IMR-90 (cell line): ENCODE data around the gene TCEAL1.

Experiments
- BHLHE40 ChIP-seq: fragments of 150-350 bp; IDR thresholded peaks from 2 replicates; pipeline ENCODE4 v1.6.1; 2016; ENCODE audit warnings: mild to moderate bottlenecking, low read depth, low read length
- CEBPB ChIP-seq: IDR thresholded peaks from 2 replicates; pipeline ENCODE4 v1.6.1; 2012; ENCODE audit warnings: low read depth, low read length, improper control_type of control experiment
- FOS ChIP-seq: fragments of 150-350 bp; IDR thresholded peaks from 2 replicates; pipeline ENCODE4 v1.6.1; 2016; ENCODE audit warnings: low read depth, low read length
- MXI1 ChIP-seq: IDR thresholded peaks from 2 replicates; pipeline ENCODE4 v1.6.1; 2012; ENCODE audit warnings: low read depth, mild to moderate bottlenecking, low read length, moderate library complexity, borderline replicate concordance
- POLR2A ChIP-seq: IDR thresholded peaks from 2 replicates; pipeline ENCODE4 v1.6.1; 2012; ENCODE audit warnings: mild to moderate bottlenecking, low read depth, low read length
- RAD21 ChIP-seq: IDR thresholded peaks from 2 replicates; pipeline ENCODE4 v1.6.1; 2012; ENCODE audit warnings: low read length, improper control_type of control experiment
- SMC3 ChIP-seq: fragments of 150-350 bp; IDR thresholded peaks from 2 replicates; pipeline ENCODE4 v1.6.1; 2016; ENCODE audit warnings: low read depth, mild to moderate bottlenecking, antibody characterized with exemption, low read length, moderate library complexity
- USF2 ChIP-seq: fragments of 150-350 bp; IDR thresholded peaks from 2 replicates; pipeline ENCODE4 v1.6.1; 2017; ENCODE audit warnings: mild to moderate bottlenecking, antibody characterized with exemption, low read length, low read depth
- TF ChIP-seq, protein P1 (sequence below): fragments of 150-350 bp; IDR thresholded peaks from 2 replicates; pipeline ENCODE4 v1.6.1; 2016; ENCODE audit warnings: low read depth, mild to moderate bottlenecking, low read length, moderate library complexity, borderline replicate concordance
- TF ChIP-seq, protein P2 (sequence below): conservative IDR thresholded peaks from 2 replicates; pipeline ENCODE4 v1.5.1; 2012; ENCODE audit warnings: mild to moderate bottlenecking, low read depth, low read length, improper control_type of control experiment

DNA sequence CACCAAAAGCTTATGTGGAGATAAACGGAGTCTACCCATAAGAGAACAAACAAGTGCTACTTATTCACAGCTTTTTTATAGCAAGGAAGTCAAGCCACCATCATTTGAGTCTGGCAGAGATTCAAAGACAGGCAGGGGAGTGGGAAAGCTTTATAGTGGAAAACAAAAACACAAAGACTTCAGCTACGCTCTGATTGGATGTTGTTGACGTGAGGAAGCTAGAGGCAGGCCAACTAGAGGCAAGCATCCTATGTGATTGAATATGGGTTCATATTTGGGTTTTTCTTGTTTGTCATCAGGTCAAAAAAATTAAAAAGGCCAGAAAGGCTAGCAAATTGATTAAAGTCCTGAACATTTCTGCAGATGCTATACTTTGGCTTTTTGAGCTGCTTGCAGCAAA lies 44.2 kb upstream of the TCEAL1 start:
- TF ChIP-seq POLR2A: no peak
- TF ChIP-seq, protein P1, sequence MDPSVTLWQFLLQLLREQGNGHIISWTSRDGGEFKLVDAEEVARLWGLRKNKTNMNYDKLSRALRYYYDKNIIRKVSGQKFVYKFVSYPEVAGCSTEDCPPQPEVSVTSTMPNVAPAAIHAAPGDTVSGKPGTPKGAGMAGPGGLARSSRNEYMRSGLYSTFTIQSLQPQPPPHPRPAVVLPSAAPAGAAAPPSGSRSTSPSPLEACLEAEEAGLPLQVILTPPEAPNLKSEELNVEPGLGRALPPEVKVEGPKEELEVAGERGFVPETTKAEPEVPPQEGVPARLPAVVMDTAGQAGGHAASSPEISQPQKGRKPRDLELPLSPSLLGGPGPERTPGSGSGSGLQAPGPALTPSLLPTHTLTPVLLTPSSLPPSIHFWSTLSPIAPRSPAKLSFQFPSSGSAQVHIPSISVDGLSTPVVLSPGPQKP: no peak
- TF ChIP-seq, protein P2, sequence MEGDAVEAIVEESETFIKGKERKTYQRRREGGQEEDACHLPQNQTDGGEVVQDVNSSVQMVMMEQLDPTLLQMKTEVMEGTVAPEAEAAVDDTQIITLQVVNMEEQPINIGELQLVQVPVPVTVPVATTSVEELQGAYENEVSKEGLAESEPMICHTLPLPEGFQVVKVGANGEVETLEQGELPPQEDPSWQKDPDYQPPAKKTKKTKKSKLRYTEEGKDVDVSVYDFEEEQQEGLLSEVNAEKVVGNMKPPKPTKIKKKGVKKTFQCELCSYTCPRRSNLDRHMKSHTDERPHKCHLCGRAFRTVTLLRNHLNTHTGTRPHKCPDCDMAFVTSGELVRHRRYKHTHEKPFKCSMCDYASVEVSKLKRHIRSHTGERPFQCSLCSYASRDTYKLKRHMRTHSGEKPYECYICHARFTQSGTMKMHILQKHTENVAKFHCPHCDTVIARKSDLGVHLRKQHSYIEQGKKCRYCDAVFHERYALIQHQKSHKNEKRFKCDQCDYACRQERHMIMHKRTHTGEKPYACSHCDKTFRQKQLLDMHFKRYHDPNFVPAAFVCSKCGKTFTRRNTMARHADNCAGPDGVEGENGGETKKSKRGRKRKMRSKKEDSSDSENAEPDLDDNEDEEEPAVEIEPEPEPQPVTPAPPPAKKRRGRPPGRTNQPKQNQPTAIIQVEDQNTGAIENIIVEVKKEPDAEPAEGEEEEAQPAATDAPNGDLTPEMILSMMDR: no peak
- no peak for TF ChIP-seq MXI1
- no peak for TF ChIP-seq CEBPB
- no peak for TF ChIP-seq USF2
- no peak for TF ChIP-seq BHLHE40
- no peak for TF ChIP-seq RAD21
- TF ChIP-seq SMC3: no peak
- no peak for TF ChIP-seq FOS
